HG02970 (cell line): Measurements from ENCODE around the gene RFX3.

Experiments used
- ATAC-seq: cut with Tn5 transposase; IDR thresholded peaks from one replicate; pipeline ENCODE4 v1.9.1; 2021; ENCODE audit warnings: mild to moderate bottlenecking, moderate library complexity, moderate number of reproducible peaks; ENCODE audit not compliant: unreplicated experiment, low FRiP score

Gene RFX3

DNA sequence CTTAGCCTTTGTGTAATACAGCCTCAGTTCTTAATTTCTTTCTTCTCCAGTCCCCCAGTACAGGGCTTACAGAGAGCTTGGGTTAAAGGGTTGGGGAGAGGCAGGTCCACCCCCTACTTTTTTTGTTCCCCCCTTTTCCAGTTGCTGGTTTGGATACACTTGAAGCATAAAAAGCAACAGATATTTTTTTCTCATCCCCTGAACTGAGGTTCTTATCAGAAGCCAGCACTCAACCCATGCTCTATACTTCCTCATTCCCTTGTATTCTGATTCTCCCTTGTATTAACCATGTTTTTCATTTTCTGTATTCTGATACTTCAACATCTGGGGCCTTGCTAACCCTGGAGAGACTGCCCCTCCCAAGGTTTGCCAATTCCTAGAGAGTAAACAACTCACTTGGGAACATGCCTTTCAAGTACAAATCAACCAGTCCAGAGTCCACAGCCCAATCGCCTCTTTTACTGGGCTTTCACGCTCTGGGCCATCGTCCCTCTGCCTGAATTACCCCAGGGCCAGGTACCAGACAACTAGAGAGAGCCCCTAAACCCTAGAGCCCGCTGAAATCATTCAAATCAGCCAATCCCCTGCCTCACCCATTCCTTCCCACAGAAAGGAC lies 348.5 kb downstream of the RFX3 start:
- no peak for ATAC-seq

DNA sequence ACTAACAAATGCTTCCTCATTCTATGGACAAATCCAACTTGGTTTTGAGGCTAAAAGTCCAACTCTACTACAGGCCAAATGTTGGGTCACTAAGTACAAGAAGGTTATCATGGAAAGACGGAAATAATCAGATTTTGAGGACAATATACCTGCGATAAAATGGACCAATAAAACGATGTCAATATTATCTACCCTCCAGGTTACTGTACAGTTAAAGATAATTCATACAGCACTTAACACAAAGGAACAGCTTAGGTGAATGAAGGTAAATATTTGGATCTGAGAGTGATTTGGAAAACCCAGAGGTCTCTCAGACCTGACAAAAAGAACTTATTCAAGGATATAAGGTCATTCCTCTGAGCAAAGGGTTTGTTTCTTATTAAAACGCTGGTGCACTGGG lies 352.4 kb downstream of the RFX3 start:
- no peak for ATAC-seq

DNA sequence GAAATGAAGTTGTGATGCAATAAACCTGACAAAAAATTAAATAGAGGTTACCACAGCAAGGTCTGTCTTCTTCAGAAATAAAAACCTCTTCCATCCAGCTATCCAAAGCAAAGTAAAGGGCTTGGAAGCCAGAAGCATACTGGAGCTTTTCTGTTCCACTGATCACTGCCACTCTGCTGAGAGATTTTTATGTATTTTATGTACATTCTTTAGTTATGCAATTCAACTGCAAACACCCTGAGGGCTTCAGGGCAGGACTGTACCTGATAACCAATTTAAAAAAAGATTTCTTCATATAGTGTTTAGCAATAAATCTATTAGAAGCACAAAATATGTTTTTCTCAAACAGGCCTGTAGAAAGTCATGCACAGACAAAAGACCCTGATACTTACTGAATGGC lies 355.0 kb downstream of the RFX3 start:
- no peak for ATAC-seq
